GM19240 (cell line): Measurements from ENCODE around the gene CIAO1.
"Not testable (repeated sequence)": the region's sequence is repeated elsewhere in the genome, so short reads cannot be mapped to it uniquely, and the experiment has no call there.

Source experiments
- DNase-seq: peaks from one replicate; pipeline ENCODE4 v3.0.0; 2011; ENCODE audit warnings: low spot score; ENCODE audit not compliant: insufficient read length

Gene CIAO1

GRCh38 chr2:96265840-96266679, at the start of gene CIAO1, which contains the start of gene TMEM127:
Gene CIAO1 (plus strand): TSS chr2:96266225. CDS start chr2:96266351, 126 bp downstream.
Gene TMEM127 (minus strand): TSS chr2:96265997. CDS start chr2:96265381, 616 bp downstream.
- peak; percentile 95 for DNase-seq

- DNase-seq: no peak
Measured at GRCh38 chr2:96218508-96219131, 47.4 kb upstream of the CIAO1 start.

- not testable (repeated sequence) for DNase-seq
Measured at GRCh38 chr2:96219959-96220358, 46.1 kb upstream of the CIAO1 start.

GRCh38 chr2:96221106-96221505, 44.9 kb upstream of the CIAO1 start:
- DNase-seq: not testable (repeated sequence)

GRCh38 chr2:96225016-96225533, 41.0 kb upstream of the CIAO1 start:
- DNase-seq: peak; percentile 38

- DNase-seq: no peak
Measured at GRCh38 chr2:96231316-96231715, 34.7 kb upstream of the CIAO1 start.

GRCh38 chr2:96233436-96233835, 32.6 kb upstream of the CIAO1 start:
- no peak for DNase-seq

- peak; percentile 24 for DNase-seq
Measured at GRCh38 chr2:96233880-96234316, 32.1 kb upstream of the CIAO1 start.

- no peak for DNase-seq
Measured at GRCh38 chr2:96236882-96237281, 29.1 kb upstream of the CIAO1 start.

- no peak for DNase-seq
Measured at GRCh38 chr2:96238266-96238665, 27.8 kb upstream of the CIAO1 start.

- no peak for DNase-seq
Measured at GRCh38 chr2:96239091-96239490, 26.9 kb upstream of the CIAO1 start.

GRCh38 chr2:96239745-96240264, 26.2 kb upstream of the CIAO1 start:
- no peak for DNase-seq

GRCh38 chr2:96240341-96241038, 25.5 kb upstream of the CIAO1 start:
- no peak for DNase-seq

GRCh38 chr2:96241227-96241626, 24.8 kb upstream of the CIAO1 start:
- no peak for DNase-seq

GRCh38 chr2:96241900-96242611, 24.0 kb upstream of the CIAO1 start:
- peak; percentile 79 for DNase-seq

GRCh38 chr2:96243843-96244242, 22.2 kb upstream of the CIAO1 start:
- no peak for DNase-seq

- no peak for DNase-seq
Measured at GRCh38 chr2:96245609-96246390, 20.2 kb upstream of the CIAO1 start.

GRCh38 chr2:96247009-96247408, 19.0 kb upstream of the CIAO1 start:
- no peak for DNase-seq

GRCh38 chr2:96247896-96248295, 18.1 kb upstream of the CIAO1 start:
- no peak for DNase-seq

- DNase-seq: no peak
Measured at GRCh38 chr2:96248624-96249023, 17.4 kb upstream of the CIAO1 start.
